DND-41 (cell line): ENCODE data around the gene DAB2.

Experiments used
- ATAC-seq: fragments of 200-7000 bp; cut with Tn5 transposase; 3 replicates; pipeline ENCODE4 v1.9.1; 2021; ENCODE audit warnings: low read depth; ENCODE audit not compliant: insufficient read depth
- DNase-seq: peaks from one replicate; pipeline ENCODE4 v3.0.0-alpha.2; 2020
- H2AFZ ChIP-seq: 2 replicates; pipeline ENCODE4 v1.6.0; 2012; ENCODE audit warnings: low read depth, low read length
- H3K27ac ChIP-seq: 2 replicates; pipeline ENCODE4 v1.5.1; 2012; ENCODE audit warnings: low read length, inconsistent platforms
- H3K27me3 ChIP-seq: fragments of 200-600 bp; sonication (generic); 2 replicates; pipeline ENCODE4 v1.6.0; 2012; ENCODE audit warnings: low read length, mild to moderate bottlenecking, inconsistent platforms; ENCODE audit not compliant: insufficient read depth, poor library complexity
- H3K36me3 ChIP-seq: 2 replicates; pipeline ENCODE4 v1.5.1; 2012; ENCODE audit warnings: low read length, inconsistent platforms; ENCODE audit not compliant: insufficient read depth
- H3K4me1 ChIP-seq: 2 replicates; pipeline ENCODE4 v1.5.1; 2012; ENCODE audit warnings: mild to moderate bottlenecking, low read length; ENCODE audit not compliant: insufficient read depth
- H3K4me2 ChIP-seq: 2 replicates; pipeline ENCODE4 v1.6.0; 2012; ENCODE audit warnings: mild to moderate bottlenecking, moderate library complexity, low read length, inconsistent platforms; ENCODE audit not compliant: insufficient read depth
- H3K4me3 ChIP-seq, 2 experiments: fragments of 200-600 bp in 1 of 2; shearing (Covaris generic) in 1 of 2; 2 replicates each; pipeline ENCODE4 v1.5.1; 2012 to 2016; ENCODE audit warnings: inconsistent platforms in 2 of 2, low read length in 2 of 2, mild to moderate bottlenecking in 2 of 2, low read depth in 1 of 2, moderate library complexity in 1 of 2
- H3K79me2 ChIP-seq: 2 replicates; pipeline ENCODE4 v1.6.0; 2012; ENCODE audit warnings: low read length, inconsistent platforms; ENCODE audit not compliant: insufficient read depth
- H3K9ac ChIP-seq: 2 replicates; pipeline ENCODE4 v1.6.0; 2012; ENCODE audit warnings: low read depth, mild to moderate bottlenecking, inconsistent platforms, low read length, moderate library complexity
- H3K9me3 ChIP-seq: 2 replicates; pipeline ENCODE4 v1.5.1; 2012; ENCODE audit warnings: low read length, moderate library complexity, mild to moderate bottlenecking, inconsistent platforms; ENCODE audit not compliant: insufficient read depth, severe bottlenecking
- H4K20me1 ChIP-seq: 2 replicates; pipeline ENCODE4 v1.6.0; 2012; ENCODE audit warnings: low read length; ENCODE audit not compliant: insufficient read depth
- CTCF ChIP-seq: IDR thresholded peaks from 2 replicates; pipeline ENCODE4 v1.5.1; 2012; ENCODE audit warnings: borderline replicate concordance, low read length, moderate library complexity, mild to moderate bottlenecking; ENCODE audit not compliant: poor library complexity, severe bottlenecking; ENCODE audit errors: extremely low read depth
- EZH2 ChIP-seq: IDR thresholded peaks from 3 replicates; pipeline ENCODE4 v1.6.1; 2012; ENCODE audit warnings: borderline replicate concordance, low read depth, mild to moderate bottlenecking, moderate library complexity, low read length, inconsistent platforms; ENCODE audit not compliant: severe bottlenecking

The DAB2 gene

DNA sequence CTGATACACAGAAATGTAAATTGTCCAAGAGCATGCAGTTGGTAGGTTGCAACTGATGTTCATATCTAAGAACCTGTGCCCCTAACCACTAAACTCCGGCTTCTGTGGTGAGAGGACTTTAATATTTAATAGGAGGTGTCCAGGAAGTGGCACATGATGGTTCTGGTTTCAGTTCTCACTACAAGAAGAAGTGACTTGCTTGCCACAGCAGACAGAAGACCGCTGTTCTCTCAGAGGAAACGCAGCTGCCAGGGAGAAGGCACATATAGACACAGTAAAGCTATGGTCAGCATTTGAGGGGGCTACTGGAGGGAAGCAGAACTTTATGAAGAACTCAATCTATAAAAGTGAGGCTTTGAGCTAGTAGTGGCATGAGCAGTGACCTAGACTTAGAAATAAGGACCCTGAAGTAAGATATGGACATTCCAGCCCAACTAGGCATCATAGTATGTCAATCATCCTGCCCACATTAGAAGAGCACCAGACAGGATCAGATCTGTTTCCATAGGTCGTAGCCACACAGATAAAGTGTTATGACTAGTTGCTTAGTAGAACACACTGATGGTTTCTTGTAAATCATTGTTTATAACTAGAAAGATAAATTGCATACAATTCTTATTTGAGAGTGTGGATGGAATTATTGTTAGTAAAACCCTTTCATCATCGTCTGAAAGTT lies 36.4 kb upstream of the DAB2 start:
- Histone ChIP-seq H3K4me1 (no peaks in the 10 kb centered on the region), H3K4me2 (no peak overlapping the region), H4K20me1 (no peaks in the 10 kb centered on the region), H3K79me2 (no peaks in the 10 kb centered on the region), H3K36me3 (no peaks in the 10 kb centered on the region), H3K27me3 (peaks cover 9% of the 10 kb centered on the region), H3K27ac (no peak overlapping the region), H3K9ac (no peak overlapping the region), H3K9me3 (no peaks in the 10 kb centered on the region), H3K4me3 (no peak overlapping the region), H2AFZ (no peak overlapping the region)
- ATAC-seq: no peak
- TF ChIP-seq CTCF (no peak), EZH2 (no peak)
- DNase-seq: no peak

DNA sequence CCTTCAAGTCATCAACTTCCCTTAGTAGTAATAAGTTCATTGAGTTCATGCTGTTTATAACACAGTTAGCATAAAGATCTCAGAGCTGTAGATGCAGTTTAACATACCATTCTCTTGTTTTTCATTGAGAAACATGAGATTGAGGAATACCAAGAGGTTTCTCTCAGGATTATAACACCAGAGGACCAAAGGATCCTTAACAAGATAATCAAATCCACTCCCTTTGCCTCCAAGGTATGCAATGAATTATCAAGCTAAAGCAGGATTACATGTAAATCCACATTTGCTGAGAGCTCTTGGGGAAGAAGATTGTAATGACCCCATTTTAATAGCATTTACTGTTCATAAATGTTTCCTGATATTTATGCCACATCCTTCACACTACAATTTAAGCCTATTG lies 35.1 kb upstream of the DAB2 start:
- Histone ChIP-seq H3K36me3 (no peaks in the 10 kb centered on the region), H3K27ac (no peak overlapping the region), H3K4me1 (no peaks in the 10 kb centered on the region), H4K20me1 (no peaks in the 10 kb centered on the region), H3K79me2 (no peaks in the 10 kb centered on the region), H3K27me3 (peaks cover 20% of the 10 kb centered on the region), H3K9ac (no peak overlapping the region), H2AFZ (no peak overlapping the region), H3K4me3 (no peak overlapping the region), H3K9me3 (no peaks in the 10 kb centered on the region), H3K4me2 (no peak overlapping the region)
- ATAC-seq (no peak), DNase-seq (no peak)
- TF ChIP-seq CTCF: no peak
- no peak for TF ChIP-seq EZH2

DNA sequence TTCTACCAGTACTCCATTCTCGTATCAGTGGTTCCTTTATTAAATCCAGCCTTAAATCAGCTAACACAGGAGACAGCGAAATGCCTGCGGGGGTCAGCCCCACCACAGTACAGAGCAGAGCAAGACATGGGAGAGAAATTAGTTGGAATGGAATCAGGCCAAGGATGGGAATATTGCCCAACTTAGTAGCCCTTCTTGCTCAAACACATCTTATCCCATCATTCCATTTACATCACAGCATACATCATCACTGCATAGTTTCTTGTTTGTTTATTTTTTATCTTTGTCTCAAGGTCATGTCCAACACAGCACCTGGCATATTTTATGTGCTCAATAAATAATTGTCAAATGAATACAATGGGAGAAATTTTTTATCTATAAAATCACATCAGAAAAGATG lies 34.3 kb upstream of the DAB2 start:
- no peak overlapping the region for H2AFZ ChIP-seq
- no peak overlapping the region for H3K4me2 ChIP-seq
- peaks cover 24% of the 10 kb centered on the region for H3K27me3 ChIP-seq
- H3K9ac ChIP-seq: no peak overlapping the region
- H3K4me3 ChIP-seq: no peak overlapping the region
- H4K20me1 ChIP-seq: no peaks in the 10 kb centered on the region
- H3K36me3 ChIP-seq: no peaks in the 10 kb centered on the region
- no peaks in the 10 kb centered on the region for H3K79me2 ChIP-seq
- TF ChIP-seq CTCF (no peak), EZH2 (no peak)
- no peak for DNase-seq
- ATAC-seq: no peak
- no peak overlapping the region for H3K27ac ChIP-seq
- no peaks in the 10 kb centered on the region for H3K4me1 ChIP-seq
- no peaks in the 10 kb centered on the region for H3K9me3 ChIP-seq

GRCh38 chr5:39455645-39456044 lies 30.9 kb upstream of the DAB2 start:
- H3K4me2 ChIP-seq: no peak overlapping the region
- H3K4me1 ChIP-seq: no peaks in the 10 kb centered on the region
- no peaks in the 10 kb centered on the region for H3K36me3 ChIP-seq
- no peak for ATAC-seq
- no peaks in the 10 kb centered on the region for H3K79me2 ChIP-seq
- no peaks in the 10 kb centered on the region for H3K9me3 ChIP-seq
- H3K4me3 ChIP-seq: no peak overlapping the region
- H3K9ac ChIP-seq: no peak overlapping the region
- no peak for DNase-seq
- H2AFZ ChIP-seq: no peak overlapping the region
- H3K27me3 ChIP-seq: peaks cover 20% of the 10 kb centered on the region
- no peak overlapping the region for H3K27ac ChIP-seq
- H4K20me1 ChIP-seq: no peaks in the 10 kb centered on the region
- no peak for TF ChIP-seq CTCF
- TF ChIP-seq EZH2: no peak
